Keratinocyte (primary cell): ENCODE measurements around the gene DDX46.

Experiments
- EZH2 ChIP-seq: IDR thresholded peaks from one replicate; pipeline ENCODE4 v1.6.1; 2012; ENCODE audit warnings: inconsistent platforms, mild to moderate bottlenecking, low read length, moderate library complexity
- TF ChIP-seq, protein P1 (sequence below), 3 experiments: IDR thresholded peaks in 1 of 3; conservative IDR thresholded peaks in 1 of 3; optimal IDR thresholded peaks in 1 of 3; 2 replicates in 2 of 3; 3 replicates in 1 of 3; pipeline versions ENCODE3 to v1.5.1; 2011; ENCODE audit warnings: low read length in 3 of 3, mild to moderate bottlenecking in 3 of 3, moderate library complexity in 2 of 3, control low read depth in 1 of 3, inconsistent platforms in 1 of 3; ENCODE audit not compliant: insufficient read depth in 2 of 3; ENCODE audit errors: extremely low read depth in 1 of 3

DNA sequence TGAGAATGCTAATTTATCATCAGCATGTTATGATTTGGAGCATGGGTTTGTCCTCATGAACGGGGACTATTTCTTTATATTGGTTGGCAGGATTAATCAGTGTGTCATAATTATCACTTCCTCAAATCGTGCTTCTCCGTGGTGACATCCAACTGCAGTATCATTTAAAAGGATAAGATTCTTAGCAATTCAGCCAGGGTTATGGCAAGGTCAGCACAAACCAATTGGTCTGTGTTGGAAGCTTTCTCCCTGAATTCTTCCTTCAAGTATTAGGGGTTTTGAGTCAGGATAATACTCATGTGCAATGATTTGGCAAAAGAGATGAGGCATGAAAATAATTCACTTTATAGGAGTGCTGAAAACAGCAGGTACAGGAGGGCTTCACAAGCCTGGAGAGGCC lies 25.8 kb upstream of the DDX46 start:
- TF ChIP-seq, protein P1, sequence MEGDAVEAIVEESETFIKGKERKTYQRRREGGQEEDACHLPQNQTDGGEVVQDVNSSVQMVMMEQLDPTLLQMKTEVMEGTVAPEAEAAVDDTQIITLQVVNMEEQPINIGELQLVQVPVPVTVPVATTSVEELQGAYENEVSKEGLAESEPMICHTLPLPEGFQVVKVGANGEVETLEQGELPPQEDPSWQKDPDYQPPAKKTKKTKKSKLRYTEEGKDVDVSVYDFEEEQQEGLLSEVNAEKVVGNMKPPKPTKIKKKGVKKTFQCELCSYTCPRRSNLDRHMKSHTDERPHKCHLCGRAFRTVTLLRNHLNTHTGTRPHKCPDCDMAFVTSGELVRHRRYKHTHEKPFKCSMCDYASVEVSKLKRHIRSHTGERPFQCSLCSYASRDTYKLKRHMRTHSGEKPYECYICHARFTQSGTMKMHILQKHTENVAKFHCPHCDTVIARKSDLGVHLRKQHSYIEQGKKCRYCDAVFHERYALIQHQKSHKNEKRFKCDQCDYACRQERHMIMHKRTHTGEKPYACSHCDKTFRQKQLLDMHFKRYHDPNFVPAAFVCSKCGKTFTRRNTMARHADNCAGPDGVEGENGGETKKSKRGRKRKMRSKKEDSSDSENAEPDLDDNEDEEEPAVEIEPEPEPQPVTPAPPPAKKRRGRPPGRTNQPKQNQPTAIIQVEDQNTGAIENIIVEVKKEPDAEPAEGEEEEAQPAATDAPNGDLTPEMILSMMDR (optimal IDR thresholded peaks at IDR 0.05 in 1 of 3, IDR thresholded peaks at IDR 0.05 in 1 of 3, conservative IDR thresholded peaks at IDR 0.05 in 1 of 3; ENCODE audit: extremely low read depth in 1 of 3, insufficient read depth in 2 of 3, low read length in 3 of 3), result no peak
- no peak for TF ChIP-seq EZH2
